NCI-H1417 (cell line): ENCODE results near the gene HPSE.

ENCODE experiments used
- DNase-seq, 3 experiments: peaks; one replicate each; lab custom pipeline; 2025; lab: John Stamatoyannopoulos, UW

The HPSE gene

GRCh38 chr4:83334425-83335241 lies at the start of gene HPSE:
TSS of gene HPSE (minus strand) at chr4:83334848. CDS start at chr4:83334782, 66 bp downstream.
- DNase-seq: peak; percentile 90 to 94 (median 92)

GRCh38 chr4:83382850-83383249 lies 48.2 kb upstream of the HPSE start:
- no peak for DNase-seq

- no peak for DNase-seq
These were observed 46.5 kb upstream of the HPSE start for GRCh38 chr4:83381173-83381572.

DNA sequence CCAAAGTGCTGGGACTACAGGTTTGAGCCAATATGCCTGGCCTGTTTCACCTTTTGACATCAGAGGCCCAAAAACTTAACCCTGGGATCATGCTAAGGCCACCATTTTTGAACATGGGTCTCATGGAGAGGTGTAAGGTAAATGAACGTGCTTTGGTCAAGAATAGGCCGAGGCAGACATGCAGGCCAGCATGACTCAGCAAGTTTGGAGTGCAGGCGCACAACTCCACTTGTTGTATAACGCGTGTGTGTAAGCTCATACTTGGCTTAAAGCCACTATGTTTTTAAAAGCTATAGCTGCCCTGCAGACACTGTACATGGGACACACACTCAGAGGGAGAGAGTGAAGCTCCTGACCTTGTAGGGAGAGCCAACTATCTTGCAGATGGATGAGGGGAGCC lies 43.8 kb upstream of the HPSE start:
- DNase-seq: no peak

DNA sequence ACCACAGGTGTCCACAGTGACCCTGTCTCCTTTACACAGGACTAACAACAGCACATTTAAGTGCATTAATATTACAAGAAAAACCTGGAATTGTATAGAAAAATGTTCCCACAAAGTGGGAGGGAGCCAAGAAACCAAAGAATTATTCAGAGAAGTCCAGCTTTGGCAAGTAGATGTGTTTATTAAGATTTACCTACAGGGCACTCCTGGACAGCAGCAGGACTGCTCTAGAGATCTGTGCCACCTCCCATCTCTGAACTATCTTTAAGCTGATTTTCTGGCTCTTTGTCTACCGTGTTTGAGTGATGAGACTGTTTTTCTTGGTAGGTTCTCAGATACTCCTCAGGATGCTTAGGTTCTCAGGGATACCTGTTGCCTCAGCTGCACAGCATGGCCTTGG lies 38.3 kb upstream of the HPSE start:
- no peak for DNase-seq

DNA sequence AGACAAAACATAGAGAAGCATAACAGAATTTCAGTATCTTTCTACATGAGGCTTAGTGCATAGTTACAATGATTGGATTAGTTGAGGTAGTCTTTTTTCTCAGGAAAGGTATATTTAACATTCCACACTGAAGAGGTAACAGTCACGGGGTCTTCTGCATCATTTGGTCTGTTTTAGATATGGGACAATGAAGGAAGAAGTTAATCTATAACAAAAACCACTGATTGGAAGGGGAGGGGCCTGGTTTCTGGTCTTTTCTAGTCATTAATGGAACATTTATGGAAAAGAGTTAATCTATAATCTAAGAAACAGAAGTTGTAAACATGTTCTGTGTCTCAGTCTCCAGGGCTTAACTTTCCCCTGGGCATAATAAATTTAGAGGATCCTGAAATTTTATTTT lies 37.3 kb upstream of the HPSE start:
- DNase-seq: no peak

DNA sequence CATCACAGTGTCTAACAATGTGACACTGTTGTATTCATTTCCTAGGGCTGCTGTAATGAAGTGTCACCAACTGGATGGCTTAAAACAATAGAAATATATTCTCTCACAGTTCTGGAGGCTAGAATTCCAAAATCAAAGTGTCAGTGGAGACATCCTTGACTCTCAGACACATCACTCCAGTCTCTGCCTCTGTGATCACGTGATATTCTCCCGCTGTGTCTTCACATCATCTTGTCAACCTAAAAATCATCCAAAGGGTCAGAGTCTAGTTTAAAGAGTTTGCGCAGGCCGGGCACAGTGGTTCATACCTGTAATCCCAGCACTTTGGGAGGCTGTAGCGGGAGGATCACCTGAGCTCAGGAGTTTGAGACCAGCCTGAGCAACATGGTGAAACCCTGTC lies 36.6 kb upstream of the HPSE start:
- DNase-seq: no peak

- no peak for DNase-seq
These were observed 35.9 kb upstream of the HPSE start for GRCh38 chr4:83370640-83370906.

GRCh38 chr4:83369831-83370639 lies 35.4 kb upstream of the HPSE start:
- DNase-seq: no peak

- no peak for DNase-seq
These were observed 29.7 kb upstream of the HPSE start for GRCh38 chr4:83364312-83364711.

- DNase-seq: peak; percentile 12 to 58 (median 55)
These were observed 28.1 kb upstream of the HPSE start for GRCh38 chr4:83362492-83363329.

GRCh38 chr4:83361416-83362103 lies 26.9 kb upstream of the HPSE start:
- no peak for DNase-seq

DNA sequence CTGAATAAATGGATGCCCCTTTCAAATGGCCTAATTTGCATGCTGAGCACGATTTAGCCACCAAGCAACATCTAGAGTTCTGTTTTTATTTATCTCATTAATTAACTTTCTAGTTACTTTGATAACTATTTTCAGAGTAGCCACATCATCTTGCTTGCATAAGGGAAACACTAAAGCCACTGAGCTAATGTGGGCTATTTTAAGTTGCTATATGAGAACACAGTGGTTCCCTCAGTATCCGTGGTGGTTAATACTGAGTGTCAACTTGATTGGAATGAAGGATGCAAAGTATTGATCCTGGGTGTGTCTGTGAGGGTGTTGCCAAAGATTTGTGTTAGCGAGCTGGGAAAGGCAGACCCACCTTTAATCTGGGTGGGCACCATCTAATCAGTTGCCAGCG lies 25.4 kb upstream of the HPSE start:
- no peak for DNase-seq

DNA sequence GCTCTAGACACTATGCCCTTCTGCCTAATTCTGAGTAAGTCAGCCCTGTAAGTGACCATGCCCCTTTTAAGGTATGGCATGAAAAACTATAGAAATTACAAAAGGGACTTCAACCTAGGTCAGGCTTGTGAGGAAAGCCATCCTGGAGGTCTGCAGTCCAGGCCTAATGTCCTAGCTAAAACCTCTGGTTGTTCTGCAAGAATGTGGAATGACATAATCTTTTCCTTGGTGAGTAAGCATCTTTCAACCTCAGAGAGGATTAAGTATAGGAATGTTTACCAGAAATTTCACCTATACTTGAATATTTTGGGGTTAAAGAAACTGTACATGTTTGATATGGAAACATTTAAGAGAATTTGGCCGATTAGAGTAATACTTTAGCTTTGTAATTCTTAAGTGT lies 23.8 kb upstream of the HPSE start:
- no peak for DNase-seq

- DNase-seq: no peak
These were observed 22.4 kb upstream of the HPSE start for GRCh38 chr4:83356899-83357661.

GRCh38 chr4:83353516-83353915 lies 18.9 kb upstream of the HPSE start:
- DNase-seq: no peak

DNA sequence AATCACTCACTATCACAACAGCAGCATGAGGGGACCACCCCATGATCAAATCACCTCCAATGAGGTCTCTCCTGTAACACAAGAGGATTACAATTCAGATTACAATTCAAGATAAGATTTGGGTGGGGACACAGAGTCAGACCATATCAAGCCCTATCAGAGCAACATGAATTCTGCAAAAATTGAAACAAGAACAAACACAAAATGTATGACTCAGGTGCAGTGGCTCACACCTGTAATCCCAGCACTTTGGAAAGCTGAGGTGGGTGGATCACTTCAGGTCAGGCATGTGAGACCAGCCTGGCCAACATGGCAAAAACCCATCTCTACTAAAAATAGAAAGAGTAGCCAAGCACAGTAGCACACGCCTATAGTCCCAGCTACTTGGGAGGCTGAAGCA lies 13.4 kb upstream of the HPSE start:
- no peak for DNase-seq

DNA sequence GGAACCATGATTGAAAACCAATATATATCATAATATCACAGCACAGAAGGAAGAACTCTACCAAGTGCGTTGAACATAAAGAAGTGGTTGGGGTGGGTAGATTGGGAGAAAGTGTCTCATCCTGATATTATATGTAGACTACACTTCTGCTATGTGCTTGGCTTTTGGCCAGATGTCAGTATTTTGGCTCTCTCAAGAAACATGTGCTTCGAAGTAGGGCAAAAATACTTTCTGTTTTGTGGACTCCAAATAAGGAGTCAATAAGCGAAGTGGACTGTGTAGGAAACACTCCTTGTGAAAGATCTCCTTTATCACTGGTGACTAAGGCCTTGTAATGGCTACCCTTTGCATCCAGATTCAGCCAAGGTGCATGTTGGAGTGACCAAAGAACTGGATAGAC lies 7.8 kb upstream of the HPSE start:
- no peak for DNase-seq

DNA sequence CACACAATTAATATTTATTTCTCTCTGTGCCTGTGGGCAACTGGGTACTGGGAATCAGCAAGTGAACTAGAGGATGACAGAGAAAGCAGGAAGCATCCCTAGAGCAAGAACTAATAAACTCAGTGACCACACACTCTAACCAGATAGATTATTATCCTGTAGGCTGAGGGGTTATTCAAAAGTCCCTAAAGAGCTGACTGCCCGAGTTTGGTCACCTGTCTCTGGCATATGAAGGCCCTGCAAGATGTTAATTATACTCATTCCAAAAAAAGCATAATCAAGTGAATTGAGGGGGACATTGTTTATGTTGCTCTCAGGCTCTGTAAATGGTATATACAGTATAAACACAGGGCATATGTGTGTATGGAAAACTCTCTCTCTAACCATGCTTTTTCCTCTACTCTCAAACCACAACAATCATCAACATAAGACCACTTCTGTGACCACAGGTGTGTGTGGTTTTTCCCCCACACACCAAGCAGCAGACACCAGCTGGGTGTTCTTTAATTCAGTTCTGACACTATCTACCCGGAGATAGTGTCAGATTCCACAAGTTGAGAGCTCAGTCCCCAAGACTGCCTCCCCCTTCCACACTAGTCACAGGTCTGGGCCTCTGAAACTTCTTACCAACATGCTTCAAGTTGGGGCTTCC lies 6.2 kb upstream of the HPSE start:
- no peak for DNase-seq

GRCh38 chr4:83339573-83339972 lies 4.9 kb upstream of the HPSE start:
- DNase-seq: no peak

DNA sequence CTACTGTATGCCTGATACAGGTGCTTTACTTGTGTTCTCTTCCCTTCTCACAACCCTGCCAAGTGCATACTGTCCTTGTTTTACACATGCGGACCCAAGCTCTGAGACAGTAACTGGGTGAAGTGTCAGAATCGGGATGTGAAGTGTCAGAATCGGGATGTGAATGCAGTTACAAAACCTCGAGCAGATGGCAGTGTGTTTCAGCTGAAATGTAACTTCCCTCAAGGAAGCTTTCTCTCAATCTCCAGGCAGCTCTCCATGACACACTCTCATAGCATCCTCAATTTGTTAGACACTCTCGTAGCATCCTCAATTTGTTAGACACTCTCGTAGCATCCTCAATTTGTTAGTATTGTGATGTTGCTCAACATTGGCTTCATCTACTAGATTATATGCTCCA lies 1.1 kb upstream of the HPSE start:
- peak in 2 of 3 experiments; percentile 18 to 48 for DNase-seq
